Stimulated activated memory B cell treated with anti-CD40 and anti-IgM and Interleukin-4, amounts not matched to agents 10 μg/mL and 1 μg/mL and 100 μg/mL, for 72 hours (primary cell): ENCODE results near the gene FOXJ1.
A peak's percentile ranks its signal among the peaks of the same experiment; 100 is the strongest.

Experiments used
- ATAC-seq: fragments of 150-1000 bp; cut with Tn5 transposase; 2 replicates; pipeline ENCODE4 v1.10.0; 2021
- H3K27ac Mint-ChIP-seq: one replicate; pipeline ENCODE4 v1.8.0; 2022; ENCODE audit warnings: mild to moderate bottlenecking, mixed read lengths
- H3K27me3 Mint-ChIP-seq: one replicate; pipeline ENCODE4 v1.8.0; 2022; ENCODE audit warnings: mixed read lengths
- H3K36me3 Mint-ChIP-seq: one replicate; pipeline ENCODE4 v1.8.0; 2022; ENCODE audit warnings: mixed read lengths
- H3K4me1 Mint-ChIP-seq: one replicate; pipeline ENCODE4 v1.8.0; 2022; ENCODE audit warnings: mixed read lengths
- H3K4me3 Mint-ChIP-seq: one replicate; pipeline ENCODE4 v1.8.0; 2022; ENCODE audit warnings: mild to moderate bottlenecking, moderate library complexity, mixed read lengths
- H3K9me3 Mint-ChIP-seq: one replicate; pipeline ENCODE4 v1.8.0; 2022; ENCODE audit warnings: mixed read lengths

FOXJ1 gene

DNA sequence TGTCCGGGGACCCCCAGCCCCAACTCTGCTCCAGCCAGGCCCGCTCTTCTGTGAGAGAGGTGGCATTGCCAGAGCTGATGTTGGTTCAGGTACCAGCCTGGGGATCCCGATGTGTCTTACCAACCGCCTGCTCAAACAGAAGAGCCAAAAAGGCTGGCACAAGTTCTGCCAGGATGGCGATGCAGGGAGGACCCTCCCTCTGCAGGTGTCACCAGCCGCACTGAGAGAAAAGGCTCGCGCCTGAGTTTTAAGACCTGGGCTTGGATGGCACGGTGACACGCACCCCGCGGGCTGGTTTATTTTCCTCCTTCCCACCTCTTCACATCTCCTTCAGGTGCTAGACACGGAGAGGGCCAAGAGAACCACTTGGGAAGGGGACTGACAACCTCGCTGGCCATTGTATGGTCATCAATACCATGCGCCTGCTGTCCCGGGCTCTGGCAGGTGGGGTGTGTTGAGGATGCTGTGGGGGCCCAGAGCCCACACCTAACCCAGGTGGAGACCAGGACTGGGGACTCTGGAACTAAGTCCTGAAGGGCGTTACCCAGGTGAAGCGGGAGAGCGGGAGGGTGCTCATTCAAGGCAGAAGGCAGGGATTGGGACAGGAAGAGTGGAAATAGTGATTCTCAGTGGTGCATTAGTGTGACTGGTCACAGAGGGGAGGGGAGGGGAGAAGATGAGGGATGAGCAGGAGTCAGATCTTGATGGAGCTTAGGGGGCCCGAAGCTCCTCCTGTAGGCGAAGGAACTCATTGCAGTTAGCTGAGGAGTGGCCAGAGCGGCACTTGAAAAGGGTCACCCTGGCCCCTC is 16.3 kb downstream of the FOXJ1 start:
- H3K9me3 Mint-ChIP-seq = no peaks in the 10 kb centered on the region
- ATAC-seq = no peak
- peaks cover 4% of the 10 kb centered on the region for H3K27me3 Mint-ChIP-seq
- peaks cover 43% of the 10 kb centered on the region for H3K4me1 Mint-ChIP-seq
- H3K4me3 Mint-ChIP-seq = no peak overlapping the region
- H3K27ac Mint-ChIP-seq = no peak overlapping the region
- H3K36me3 Mint-ChIP-seq = no peaks in the 10 kb centered on the region

GRCh38 chr17:76123749-76124581 is 17.1 kb downstream of the FOXJ1 start:
- H3K9me3 Mint-ChIP-seq = no peaks in the 10 kb centered on the region
- peaks cover 43% of the 10 kb centered on the region for H3K4me1 Mint-ChIP-seq
- no peaks in the 10 kb centered on the region for H3K36me3 Mint-ChIP-seq
- no peak overlapping the region for H3K4me3 Mint-ChIP-seq
- H3K27me3 Mint-ChIP-seq = no peaks in the 10 kb centered on the region
- no peak for ATAC-seq
- peak overlapping the region; percentile 80 for H3K27ac Mint-ChIP-seq

- Mint-ChIP-seq H3K27me3 (no peaks in the 10 kb centered on the region), H3K36me3 (no peaks in the 10 kb centered on the region), H3K4me3 (peak overlapping the region; percentile 0), H3K9me3 (no peaks in the 10 kb centered on the region), H3K27ac (peak overlapping the region; percentile 80), H3K4me1 (peaks cover 43% of the 10 kb centered on the region)
- ATAC-seq = no peak
These were observed 17.9 kb downstream of the FOXJ1 start for GRCh38 chr17:76123191-76123499.

- Mint-ChIP-seq H3K27me3 (no peaks in the 10 kb centered on the region), H3K27ac (peak overlapping the region; percentile 80), H3K4me3 (peak overlapping the region; percentile 51), H3K36me3 (no peaks in the 10 kb centered on the region), H3K9me3 (no peaks in the 10 kb centered on the region), H3K4me1 (peaks cover 43% of the 10 kb centered on the region)
- no peak for ATAC-seq
These were observed 18.4 kb downstream of the FOXJ1 start for GRCh38 chr17:76122431-76123190.

DNA sequence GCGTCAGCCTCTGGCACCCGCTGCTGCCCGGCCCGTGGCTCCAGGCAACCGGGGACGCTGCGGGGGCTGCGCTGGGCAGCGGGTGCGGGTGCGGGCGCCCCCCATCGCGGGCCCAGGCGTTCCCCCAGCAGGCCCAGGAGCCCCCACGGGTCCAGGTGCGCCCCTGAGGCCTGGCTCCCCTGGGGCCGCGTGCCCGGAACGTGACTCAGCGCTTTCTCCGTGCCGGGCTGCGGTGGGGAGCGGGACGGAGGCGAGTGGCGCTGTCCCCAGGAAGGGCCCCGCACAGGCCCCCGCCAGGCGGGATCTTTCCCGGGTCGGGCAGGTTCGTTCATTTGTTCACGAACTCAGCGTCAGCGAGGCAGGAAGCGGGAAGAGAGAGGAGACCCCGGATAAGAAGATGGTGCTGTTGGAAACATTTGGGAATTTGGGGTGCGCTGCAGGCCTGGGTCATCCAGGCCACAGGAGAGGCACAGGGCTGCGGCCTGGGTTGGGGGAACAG is 19.1 kb downstream of the FOXJ1 start:
- peak; percentile 56 for ATAC-seq
- peak overlapping the region; percentile 64 for H3K4me3 Mint-ChIP-seq
- peaks cover 38% of the 10 kb centered on the region for H3K4me1 Mint-ChIP-seq
- H3K36me3 Mint-ChIP-seq = no peaks in the 10 kb centered on the region
- H3K9me3 Mint-ChIP-seq = no peaks in the 10 kb centered on the region
- peak overlapping the region; percentile 80 for H3K27ac Mint-ChIP-seq
- H3K27me3 Mint-ChIP-seq = no peaks in the 10 kb centered on the region

GRCh38 chr17:76120658-76121008 is 20.4 kb downstream of the FOXJ1 start:
- Mint-ChIP-seq H3K27me3 (no peaks in the 10 kb centered on the region), H3K4me1 (peaks cover 30% of the 10 kb centered on the region), H3K9me3 (no peaks in the 10 kb centered on the region), H3K27ac (peak overlapping the region; percentile 80), H3K36me3 (no peaks in the 10 kb centered on the region), H3K4me3 (no peak overlapping the region)
- no peak for ATAC-seq

- Mint-ChIP-seq H3K27me3 (no peaks in the 10 kb centered on the region), H3K36me3 (no peaks in the 10 kb centered on the region), H3K27ac (no peak overlapping the region), H3K4me1 (peaks cover 30% of the 10 kb centered on the region), H3K4me3 (no peak overlapping the region), H3K9me3 (no peaks in the 10 kb centered on the region)
- no peak for ATAC-seq
These were observed 21.4 kb downstream of the FOXJ1 start for GRCh38 chr17:76119409-76120371.

DNA sequence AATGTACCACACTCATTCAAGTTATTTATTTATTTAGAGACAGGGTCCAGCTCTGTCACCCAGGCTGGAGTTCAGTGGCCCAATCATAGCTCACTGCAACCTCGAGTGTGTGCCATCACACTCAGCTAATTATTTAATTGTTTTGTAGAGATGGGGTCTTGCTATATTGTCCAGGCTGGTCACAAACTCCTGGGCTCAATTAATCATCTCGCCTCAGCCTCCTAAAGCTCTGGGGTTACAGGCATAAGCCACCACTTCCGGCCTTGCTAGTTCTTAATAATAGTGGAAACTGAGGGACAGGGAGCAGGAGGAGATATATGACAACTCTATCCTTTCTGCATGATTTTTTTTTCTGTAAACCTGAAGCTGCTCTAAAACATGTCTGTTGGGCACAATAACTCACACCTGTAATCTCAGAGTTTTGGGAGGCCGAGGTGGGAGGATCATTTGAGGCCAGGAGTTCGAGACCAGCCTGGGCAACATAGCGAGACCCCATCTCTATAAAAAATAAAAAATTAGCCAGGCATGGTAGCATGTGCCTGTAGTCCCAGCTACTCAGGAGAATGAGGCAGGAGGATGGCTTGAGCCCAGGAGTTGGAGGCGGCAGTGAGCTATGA is 25.8 kb downstream of the FOXJ1 start:
- Mint-ChIP-seq H3K36me3 (no peaks in the 10 kb centered on the region), H3K27ac (no peak overlapping the region), H3K4me3 (no peak overlapping the region), H3K27me3 (no peaks in the 10 kb centered on the region), H3K4me1 (no peaks in the 10 kb centered on the region), H3K9me3 (peaks cover 6% of the 10 kb centered on the region)
- no peak for ATAC-seq

GRCh38 chr17:76111956-76112355 is 29.1 kb downstream of the FOXJ1 start:
- Mint-ChIP-seq H3K4me1 (no peaks in the 10 kb centered on the region), H3K27ac (no peak overlapping the region), H3K36me3 (no peaks in the 10 kb centered on the region), H3K27me3 (no peaks in the 10 kb centered on the region), H3K9me3 (peaks cover 6% of the 10 kb centered on the region), H3K4me3 (no peak overlapping the region)
- ATAC-seq = no peak

DNA sequence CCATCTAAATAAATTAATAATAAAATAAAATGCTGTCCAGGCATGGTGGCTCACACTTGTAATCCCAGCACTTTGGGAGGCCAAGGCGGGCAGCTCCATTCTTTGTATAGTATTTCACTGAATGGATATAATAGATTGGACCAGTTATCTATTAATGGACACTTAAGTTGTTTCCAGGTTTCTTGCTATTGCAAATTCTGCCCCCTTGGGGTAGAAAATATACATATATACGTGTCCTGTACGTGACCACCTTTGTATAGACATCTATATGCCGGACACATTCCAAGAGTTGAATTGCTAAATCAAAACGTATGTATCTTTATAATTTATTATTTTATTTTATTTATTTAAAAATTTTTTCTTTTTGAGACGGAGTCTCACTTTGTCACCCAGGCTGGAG is 33.5 kb downstream of the FOXJ1 start:
- ATAC-seq = no peak
- peaks cover 6% of the 10 kb centered on the region for H3K4me1 Mint-ChIP-seq
- no peaks in the 10 kb centered on the region for H3K9me3 Mint-ChIP-seq
- no peak overlapping the region for H3K4me3 Mint-ChIP-seq
- H3K36me3 Mint-ChIP-seq = no peaks in the 10 kb centered on the region
- no peak overlapping the region for H3K27ac Mint-ChIP-seq
- H3K27me3 Mint-ChIP-seq = no peaks in the 10 kb centered on the region

DNA sequence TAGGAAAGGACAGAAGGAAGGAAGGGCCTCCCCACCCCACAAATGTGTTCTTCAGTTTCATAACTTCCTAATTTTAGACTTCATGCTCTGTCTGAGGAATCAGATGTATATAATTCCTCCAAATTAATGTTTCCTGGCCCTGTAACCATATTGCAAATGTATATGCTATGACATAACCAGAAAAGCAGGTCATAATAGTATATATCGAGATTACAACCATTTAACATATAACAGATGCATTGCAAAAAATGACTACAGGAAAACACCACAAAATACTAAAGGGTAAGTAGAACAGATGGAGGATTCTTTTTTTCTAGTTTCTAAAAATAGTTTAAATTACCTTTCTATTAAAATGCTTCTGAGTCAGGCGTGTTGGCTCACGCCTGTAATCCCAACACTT is 34.3 kb downstream of the FOXJ1 start:
- H3K4me1 Mint-ChIP-seq = peaks cover 7% of the 10 kb centered on the region
- no peaks in the 10 kb centered on the region for H3K9me3 Mint-ChIP-seq
- H3K27me3 Mint-ChIP-seq = no peaks in the 10 kb centered on the region
- H3K4me3 Mint-ChIP-seq = no peak overlapping the region
- H3K36me3 Mint-ChIP-seq = peaks cover 1% of the 10 kb centered on the region
- no peak for ATAC-seq
- no peak overlapping the region for H3K27ac Mint-ChIP-seq

DNA sequence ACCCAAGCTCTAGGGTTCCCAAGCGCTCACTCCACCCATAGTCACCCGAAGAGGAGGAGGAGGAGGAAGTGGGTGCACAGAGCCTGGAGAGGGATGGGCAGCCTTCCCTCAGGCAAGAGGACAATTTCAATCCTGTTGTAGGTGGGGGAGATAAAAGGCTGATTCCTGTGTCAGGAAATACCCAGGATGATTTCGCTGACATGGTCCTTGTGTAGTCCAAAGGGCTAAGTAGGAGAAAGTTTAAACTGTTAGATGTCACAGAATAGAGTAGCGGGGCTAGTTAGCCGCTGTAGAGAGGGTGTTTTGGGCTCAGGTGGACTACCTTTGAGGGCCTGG is 36.2 kb downstream of the FOXJ1 start:
- Mint-ChIP-seq H3K27me3 (no peaks in the 10 kb centered on the region), H3K27ac (peak overlapping the region; percentile 91), H3K36me3 (peaks cover 14% of the 10 kb centered on the region), H3K9me3 (no peaks in the 10 kb centered on the region), H3K4me1 (peaks cover 18% of the 10 kb centered on the region), H3K4me3 (peak overlapping the region; percentile 62)
- ATAC-seq = no peak

- peak overlapping the region; percentile 91 for H3K27ac Mint-ChIP-seq
- no peaks in the 10 kb centered on the region for H3K27me3 Mint-ChIP-seq
- H3K9me3 Mint-ChIP-seq = no peaks in the 10 kb centered on the region
- no peak for ATAC-seq
- H3K36me3 Mint-ChIP-seq = peaks cover 19% of the 10 kb centered on the region
- peak overlapping the region; percentile 91 for H3K4me3 Mint-ChIP-seq
- peaks cover 20% of the 10 kb centered on the region for H3K4me1 Mint-ChIP-seq
These were observed 36.7 kb downstream of the FOXJ1 start for GRCh38 chr17:76104140-76104895.
